PC-9 (cell line): Measurements from ENCODE around the gene CD38.

Experiments
- CTCF ChIP-seq: fragments of 200-600 bp; sonication (generic); conservative IDR thresholded peaks from 2 replicates; pipeline ENCODE4 v1.6.1; 2017; ENCODE audit warnings: mixed run types, antibody characterized with exemption, mild to moderate bottlenecking, moderate library complexity
- EZH2 ChIP-seq: fragments of 200-600 bp; sonication (generic); IDR thresholded peaks from 2 replicates; pipeline ENCODE4 v1.8.0; 2017; ENCODE audit warnings: antibody characterized with exemption, low read depth

- TF ChIP-seq EZH2 (no peak), CTCF (no peak)
These were observed 95.0 kb downstream of the CD38 start for GRCh38 chr4:15873117-15873516.
